Measurements from ENCODE around the gene IVNS1ABP. TPM values are rescaled to one million over a fixed set of nuclear protein-coding genes. Genes with fewer than 3 reads are reported as not detected.
A peak's percentile ranks its signal among the peaks of the same experiment; 100 is the strongest.

IVNS1ABP gene
- total RNA-seq, 5 donors from 2014 or later (not counting 1 experiment from before 2014, with no cell fraction given) = 125 to 292 (median 136) TPM

- ATAC-seq (replicated peaks in 1 of 4) (peak; percentile 90 to 96 (median 92)), DNase-seq (peak in 34 of 35 experiments; percentile 6 to 66 (median 36))
- ChIA-PET POLR2A (interaction anchor here in 1 of 2 donors (1.0 to 3.2 kb wide), 4 partner anchors 21 to 228 kb away, joined by 3 to 23 read pairs (median 5); partner anchors contain the start of gene IVNS1ABP), CTCF (interaction anchor here (0.6 to 1.4 kb wide), 6 partner anchors 21 to 331 kb away, joined by 3 to 9 read pairs (median 5); partner anchors contain the start of gene IVNS1ABP (in 1 of the 2))
- no peaks in the 10 kb centered on the region for H3K9me3 Mint-ChIP-seq
- peaks cover 21 to 27% of the 10 kb centered on the region in 2 experiments for H3K4me1 ChIP-seq (ENCODE audit: control insufficient read depth in 1 of 2, extremely low read depth in 1 of 2, insufficient read depth in 2 of 2, low read length in 2 of 2)
- no peaks in the 10 kb centered on the region for H3K36me3 ChIP-seq (ENCODE audit: control insufficient read depth in 2 of 2, extremely low read depth in 1 of 2, insufficient read depth in 1 of 2, low read length in 1 of 2)
- H3K36me3 Mint-ChIP-seq = no peaks in the 10 kb centered on the region
- peak overlapping the region; percentile 87 to 91 for H3K27ac Mint-ChIP-seq
- H3K27me3 ChIP-seq (replicated peaks in 1 of 2; ENCODE audit: control insufficient read depth in 2 of 2, extremely low read depth in 1 of 2, insufficient read depth in 2 of 2, low read length in 1 of 2) = no peaks in the 10 kb centered on the region
- H3K4me3 ChIP-seq (ENCODE audit: control insufficient read depth in 1 of 2, extremely low read depth in 1 of 2, low read length in 1 of 2) = no peak overlapping the region
- peak overlapping the region; percentile 62 for H3K27ac ChIP-seq (ENCODE audit: low read length)
- peaks cover 35 to 39% (median 39%) of the 10 kb centered on the region in 3 donors for H3K4me1 Mint-ChIP-seq
- H3K27me3 Mint-ChIP-seq = no peaks in the 10 kb centered on the region
- WGBS (ENCODE audit: insufficient coverage) = 3% methylated on average over 4 of the region's 8 CpGs
- H3K4me3 Mint-ChIP-seq = peak overlapping the region in 2 of 3 donors; percentile 3 to 63
- no peaks in the 10 kb centered on the region for H3K9me3 ChIP-seq
Observed at GRCh38 chr1:185338719-185339622, 21.9 kb upstream of the IVNS1ABP start.

- ChIA-PET CTCF (interaction anchor here (0.6 to 1.4 kb wide), 4 partner anchors 98 to 1715 kb away, joined by 3 to 6 read pairs (median 4); no protein-coding TSS in a partner anchor), POLR2A (interaction anchor here in 1 of 2 donors (0.7 to 3.2 kb wide), 2 partner anchors 19 to 379 kb away, joined by 3 to 23 read pairs; partner anchors contain the start of gene IVNS1ABP)
- Mint-ChIP-seq H3K27me3 (no peaks in the 10 kb centered on the region), H3K4me3 (no peak overlapping the region), H3K27ac (peak overlapping the region; percentile 53 to 64), H3K4me1 (peaks cover 35 to 39% (median 39%) of the 10 kb centered on the region in 3 donors), H3K36me3 (no peaks in the 10 kb centered on the region), H3K9me3 (no peaks in the 10 kb centered on the region)
- Histone ChIP-seq H3K36me3 (ENCODE audit: control insufficient read depth in 2 of 2, extremely low read depth in 1 of 2, insufficient read depth in 1 of 2, low read length in 1 of 2) (no peaks in the 10 kb centered on the region), H3K4me1 (ENCODE audit: control insufficient read depth in 1 of 2, extremely low read depth in 1 of 2, insufficient read depth in 2 of 2, low read length in 2 of 2) (peaks cover 21 to 27% of the 10 kb centered on the region in 2 experiments), H3K27me3 (replicated peaks in 1 of 2; ENCODE audit: control insufficient read depth in 2 of 2, extremely low read depth in 1 of 2, insufficient read depth in 2 of 2, low read length in 1 of 2) (no peaks in the 10 kb centered on the region), H3K4me3 (ENCODE audit: control insufficient read depth in 1 of 2, extremely low read depth in 1 of 2, low read length in 1 of 2) (no peak overlapping the region), H3K27ac (ENCODE audit: low read length) (no peak overlapping the region), H3K9me3 (no peaks in the 10 kb centered on the region)
- DNase-seq (no peak), ATAC-seq (replicated peaks in 1 of 4) (no peak)
- WGBS (ENCODE audit: insufficient coverage) = no CpG with 5 or more reads among the region's 4 CpGs
Observed at GRCh38 chr1:185337246-185337645, 20.2 kb upstream of the IVNS1ABP start.

- Histone ChIP-seq H3K9me3 (no peaks in the 10 kb centered on the region), H3K36me3 (ENCODE audit: control insufficient read depth in 2 of 2, extremely low read depth in 1 of 2, insufficient read depth in 1 of 2, low read length in 1 of 2) (no peaks in the 10 kb centered on the region), H3K27me3 (replicated peaks in 1 of 2; ENCODE audit: control insufficient read depth in 2 of 2, extremely low read depth in 1 of 2, insufficient read depth in 2 of 2, low read length in 1 of 2) (no peaks in the 10 kb centered on the region), H3K4me1 (ENCODE audit: control insufficient read depth in 1 of 2, extremely low read depth in 1 of 2, insufficient read depth in 2 of 2, low read length in 2 of 2) (peaks cover 8 to 14% of the 10 kb centered on the region in 2 experiments), H3K4me3 (ENCODE audit: control insufficient read depth in 1 of 2, extremely low read depth in 1 of 2, low read length in 1 of 2) (no peak overlapping the region), H3K27ac (ENCODE audit: low read length) (no peak overlapping the region)
- POLR2A ChIA-PET = no interaction called here
- no peak for DNase-seq
- Mint-ChIP-seq H3K4me1 (peaks cover 15 to 18% (median 18%) of the 10 kb centered on the region in 3 donors), H3K27ac (no peak overlapping the region), H3K27me3 (no peaks in the 10 kb centered on the region), H3K9me3 (no peaks in the 10 kb centered on the region), H3K36me3 (no peaks in the 10 kb centered on the region), H3K4me3 (no peak overlapping the region)
- CTCF ChIA-PET = no interaction called here
- WGBS (ENCODE audit: insufficient coverage) = no CpG with 5 or more reads among the region's 4 CpGs
- ATAC-seq (replicated peaks in 1 of 4) = no peak
Observed at GRCh38 chr1:185334182-185334581, 17.1 kb upstream of the IVNS1ABP start.

DNA sequence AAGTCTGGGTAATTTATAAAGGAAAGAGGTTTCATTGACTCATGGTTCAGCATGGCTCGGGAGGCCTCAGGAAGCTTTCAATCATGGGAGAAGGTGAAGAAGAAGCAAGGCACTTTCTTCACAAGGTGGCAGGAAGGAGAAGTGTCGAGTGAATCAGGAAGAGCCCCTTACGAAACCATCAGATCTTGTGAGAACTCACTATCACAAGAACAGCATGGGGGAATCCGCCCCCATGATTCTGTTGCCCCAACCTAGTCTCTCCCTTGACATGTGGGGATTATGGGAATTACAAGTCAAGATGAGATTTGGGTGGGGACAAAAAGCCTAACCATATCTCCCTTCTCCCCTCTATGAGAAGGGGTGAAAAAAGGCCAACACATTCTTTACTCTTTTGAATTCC is 11.2 kb upstream of the IVNS1ABP start:
- Mint-ChIP-seq H3K4me3 (no peak overlapping the region), H3K36me3 (no peaks in the 10 kb centered on the region), H3K27me3 (no peaks in the 10 kb centered on the region), H3K27ac (no peak overlapping the region), H3K4me1 (no peaks in the 10 kb centered on the region), H3K9me3 (no peaks in the 10 kb centered on the region)
- ATAC-seq (replicated peaks in 1 of 4) (no peak), DNase-seq (no peak)
- no peaks in the 10 kb centered on the region for H3K4me1 ChIP-seq (ENCODE audit: control insufficient read depth in 1 of 2, extremely low read depth in 1 of 2, insufficient read depth in 2 of 2, low read length in 2 of 2)
- no peak overlapping the region for H3K27ac ChIP-seq (ENCODE audit: low read length)
- ChIA-PET CTCF (no interaction called here), POLR2A (no interaction called here)
- no peaks in the 10 kb centered on the region for H3K9me3 ChIP-seq
- H3K36me3 ChIP-seq (ENCODE audit: control insufficient read depth in 2 of 2, extremely low read depth in 1 of 2, insufficient read depth in 1 of 2, low read length in 1 of 2) = no peaks in the 10 kb centered on the region
- no peaks in the 10 kb centered on the region for H3K27me3 ChIP-seq (replicated peaks in 1 of 2; ENCODE audit: control insufficient read depth in 2 of 2, extremely low read depth in 1 of 2, insufficient read depth in 2 of 2, low read length in 1 of 2)
- H3K4me3 ChIP-seq (ENCODE audit: control insufficient read depth in 1 of 2, extremely low read depth in 1 of 2, low read length in 1 of 2) = no peak overlapping the region
- 100% methylated on average over 1 of the region's 4 CpGs for WGBS (ENCODE audit: insufficient coverage)

DNA sequence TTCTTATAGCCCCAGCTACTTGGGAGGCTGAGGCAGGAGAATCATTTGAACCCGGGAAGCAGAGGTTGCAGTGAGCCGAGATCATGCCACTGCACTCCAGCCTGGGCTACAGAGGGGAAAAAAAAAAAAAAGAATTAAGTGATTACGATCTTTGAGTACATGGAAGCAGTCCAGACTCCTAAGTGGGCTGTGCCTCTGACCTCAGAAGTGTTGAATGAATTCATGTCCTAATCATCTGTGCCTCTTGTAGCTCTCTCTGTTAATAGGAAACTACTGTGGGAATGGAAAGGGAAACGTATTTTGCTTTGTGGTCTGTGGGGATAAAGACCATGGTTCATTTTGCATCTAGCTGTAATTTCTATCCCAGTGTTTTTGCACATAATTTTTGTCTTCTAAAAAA is 8.4 kb upstream of the IVNS1ABP start:
- H3K4me3 Mint-ChIP-seq = no peak overlapping the region
- Histone ChIP-seq H3K27me3 (replicated peaks in 1 of 2; ENCODE audit: control insufficient read depth in 2 of 2, extremely low read depth in 1 of 2, insufficient read depth in 2 of 2, low read length in 1 of 2) (no peaks in the 10 kb centered on the region), H3K4me3 (ENCODE audit: control insufficient read depth in 1 of 2, extremely low read depth in 1 of 2, low read length in 1 of 2) (no peak overlapping the region), H3K27ac (ENCODE audit: low read length) (no peak overlapping the region), H3K9me3 (no peaks in the 10 kb centered on the region), H3K36me3 (ENCODE audit: control insufficient read depth in 2 of 2, extremely low read depth in 1 of 2, insufficient read depth in 1 of 2, low read length in 1 of 2) (no peaks in the 10 kb centered on the region), H3K4me1 (ENCODE audit: control insufficient read depth in 1 of 2, extremely low read depth in 1 of 2, insufficient read depth in 2 of 2, low read length in 2 of 2) (no peaks in the 10 kb centered on the region)
- ATAC-seq (replicated peaks in 1 of 4) (no peak), DNase-seq (no peak)
- no peaks in the 10 kb centered on the region for H3K27me3 Mint-ChIP-seq
- H3K4me1 Mint-ChIP-seq = no peaks in the 10 kb centered on the region
- H3K9me3 Mint-ChIP-seq = no peaks in the 10 kb centered on the region
- WGBS (ENCODE audit: insufficient coverage) = 100% methylated on average over 1 of the region's 4 CpGs
- ChIA-PET CTCF (interaction anchor here in 1 of 2 donors (0.7 kb wide), 1 partner anchor 131 kb away, joined by 5 read pairs; no protein-coding TSS in a partner anchor), POLR2A (interaction anchor here (0.6 kb wide), 2 partner anchors 19 to 126 kb away, joined by 4 to 6 read pairs; no protein-coding TSS in a partner anchor)
- H3K36me3 Mint-ChIP-seq = no peaks in the 10 kb centered on the region
- no peak overlapping the region for H3K27ac Mint-ChIP-seq

GRCh38 chr1:185324118-185324517 is 7.1 kb upstream of the IVNS1ABP start:
- no peaks in the 10 kb centered on the region for H3K27me3 Mint-ChIP-seq
- H3K4me1 ChIP-seq (ENCODE audit: control insufficient read depth in 1 of 2, extremely low read depth in 1 of 2, insufficient read depth in 2 of 2, low read length in 2 of 2) = no peaks in the 10 kb centered on the region
- H3K4me1 Mint-ChIP-seq = peaks cover 0 to 2% (median under 1%) of the 10 kb centered on the region in 3 donors
- H3K4me3 Mint-ChIP-seq = no peak overlapping the region
- no peak for ATAC-seq (replicated peaks in 1 of 4)
- H3K27ac ChIP-seq (ENCODE audit: low read length) = no peak overlapping the region
- H3K4me3 ChIP-seq (ENCODE audit: control insufficient read depth in 1 of 2, extremely low read depth in 1 of 2, low read length in 1 of 2) = no peak overlapping the region
- no peaks in the 10 kb centered on the region for H3K36me3 ChIP-seq (ENCODE audit: control insufficient read depth in 2 of 2, extremely low read depth in 1 of 2, insufficient read depth in 1 of 2, low read length in 1 of 2)
- DNase-seq = no peak
- WGBS (ENCODE audit: insufficient coverage) = 67% methylated on average over 1 of the region's 3 CpGs
- ChIA-PET POLR2A (interaction anchor here in 1 of 2 donors (0.7 kb wide), 1 partner anchor 84 kb away, joined by 8 read pairs; no protein-coding TSS in a partner anchor), CTCF (no interaction called here)
- no peak overlapping the region for H3K27ac Mint-ChIP-seq
- H3K9me3 ChIP-seq = no peaks in the 10 kb centered on the region
- no peaks in the 10 kb centered on the region for H3K9me3 Mint-ChIP-seq
- H3K27me3 ChIP-seq (replicated peaks in 1 of 2; ENCODE audit: control insufficient read depth in 2 of 2, extremely low read depth in 1 of 2, insufficient read depth in 2 of 2, low read length in 1 of 2) = no peaks in the 10 kb centered on the region
- H3K36me3 Mint-ChIP-seq = no peaks in the 10 kb centered on the region

Data from T-cell (primary cell).